K562 (cell line): Measurements from ENCODE around the gene CSRNP3. TPM values are rescaled to one million over a fixed set of nuclear protein-coding genes. Genes with fewer than 3 reads are reported as not detected.

Source experiments
- ATAC-seq: fragments of 200-7000 bp; cut with Tn5 transposase; 3 replicates; pipeline ENCODE4 v1.9.1; 2020; ENCODE audit warnings: moderate library complexity
- BruUV-seq: library from RNA; stranded (reverse); fragments of 400-500 nt; replicated peaks from 2 replicates; lab custom pipeline; 2021; lab: Mats Ljungman, UMichigan
- CTCF ChIA-PET: fragments of 300-600 bp; formaldehyde crosslinking; extraction: SDS; loops from one replicate; lab custom pipeline; 2021; ENCODE audit warnings: low intra/inter-chr PET ratio; lab: Yijun Ruan, JAX
- POLR2A ChIA-PET: fragments of 300-600, 350-650 bp; sonication (Branson Sonifier 250); formaldehyde crosslinking; extraction: SDS; loops from one replicate; lab custom pipeline; 2021; ENCODE audit warnings: antibody characterized with exemption, inconsistent platforms; lab: Yijun Ruan, JAX
- DNase-seq, 4 experiments: peaks; one replicate each; pipeline versions ENCODE4 v3.0.0 to v3.0.0-alpha.2; 2011 to 2018; ENCODE audit warnings: low spot score in 3 of 4, mixed read lengths in 3 of 4; ENCODE audit errors: extremely low read depth in 1 of 4
- FAIRE-seq: peaks from 2 replicates; lab custom pipeline; 2011; peaks lifted over from hg19 to GRCh38; lab: Jason Lieb, UNC
- H2AFZ ChIP-seq: 2 replicates; pipeline ENCODE4 v1.6.0; 2011; ENCODE audit warnings: low read depth, low read length, control low read depth, inconsistent platforms
- H3K27ac ChIP-seq: fragments of 200-600 bp; 3 replicates; pipeline ENCODE4 v1.8.0; 2011; ENCODE audit warnings: low read depth, mild to moderate bottlenecking, control low read depth, inconsistent platforms, low read length, moderate library complexity, mixed read lengths; ENCODE audit errors: extremely low read depth
- H3K27me3 ChIP-seq, 2 experiments: fragments of 300-600 bp in 1 of 2; 2 replicates in 1 of 2; 3 replicates in 1 of 2; pipeline versions ENCODE4 v1.6.0 to v1.8.0; 2011; ENCODE audit warnings: inconsistent platforms in 2 of 2, low read length in 2 of 2, mild to moderate bottlenecking in 1 of 2, mixed read lengths in 1 of 2, moderate library complexity in 1 of 2; ENCODE audit not compliant: control insufficient read depth in 2 of 2, insufficient read depth in 2 of 2
- H3K36me3 ChIP-seq: fragments of 300-600 bp; 3 replicates; pipeline ENCODE4 v1.8.0; 2011; ENCODE audit warnings: mild to moderate bottlenecking, low read length, inconsistent platforms; ENCODE audit not compliant: control insufficient read depth, insufficient read depth
- H3K4me1 ChIP-seq, 2 experiments: fragments of 200-600 bp in 1 of 2; replicated peaks in 1 of 2; 2 replicates in 1 of 2; 3 replicates in 1 of 2; pipeline versions ENCODE4 v1.5.1 to v1.8.0; 2011; ENCODE audit warnings: inconsistent platforms in 2 of 2, low read length in 2 of 2, mild to moderate bottlenecking in 1 of 2, mixed read lengths in 1 of 2, moderate library complexity in 1 of 2; ENCODE audit not compliant: control insufficient read depth in 2 of 2, insufficient read depth in 2 of 2
- H3K4me2 ChIP-seq: 2 replicates; pipeline ENCODE4 v1.6.1; 2011; ENCODE audit warnings: low read length, control low read depth, inconsistent platforms, mixed read lengths; ENCODE audit not compliant: insufficient read depth
- H3K4me3 ChIP-seq: fragments of 200-600 bp; sonication (generic), shearing (Covaris generic); 2 replicates; pipeline ENCODE4 v1.5.1; 2016; ENCODE audit warnings: control low read depth, inconsistent platforms
- H3K79me2 ChIP-seq: fragments of 200-600 bp; 3 replicates; pipeline ENCODE4 v1.8.0; 2011; ENCODE audit warnings: low read length, inconsistent platforms; ENCODE audit not compliant: control insufficient read depth, insufficient read depth
- H3K9ac ChIP-seq, 2 experiments: 2 replicates each; pipeline versions ENCODE4 v1.6.0 to v1.6.1; 2011; ENCODE audit warnings: low read depth in 2 of 2, low read length in 2 of 2, control low read depth in 1 of 2, inconsistent platforms in 1 of 2, mild to moderate bottlenecking in 1 of 2, mixed read lengths in 1 of 2; ENCODE audit not compliant: insufficient read depth in 1 of 2
- H3K9me1 ChIP-seq: one replicate; pipeline ENCODE4 v1.6.0; 2011; ENCODE audit warnings: inconsistent platforms, mild to moderate bottlenecking, low read length, moderate library complexity; ENCODE audit not compliant: control insufficient read depth, insufficient read depth
- H3K9me3 ChIP-seq: replicated peaks from 2 replicates; pipeline ENCODE4 v1.5.1; 2011; ENCODE audit warnings: low read depth, low read length, inconsistent platforms; ENCODE audit not compliant: control insufficient read depth, insufficient read depth
- H4K20me1 ChIP-seq: replicated peaks from 2 replicates; pipeline ENCODE4 v1.6.1; 2011; ENCODE audit warnings: low read length, inconsistent platforms, mixed read lengths; ENCODE audit not compliant: control insufficient read depth, insufficient read depth
- ASH1L ChIP-seq: fragments of 450-650 bp; IDR thresholded peaks from 2 replicates; pipeline ENCODE4 v1.6.1; 2018; ENCODE audit warnings: borderline replicate concordance, mild to moderate bottlenecking, low read depth; ENCODE audit not compliant: partially characterized antibody
- CREBBP ChIP-seq: IDR thresholded peaks from one replicate; pipeline ENCODE4 v1.6.1; 2012; ENCODE audit warnings: low read depth, mild to moderate bottlenecking, control low read depth, inconsistent platforms, low read length
- FOXA3 ChIP-seq, 2 experiments: fragments of 450-650 bp in 1 of 2; sonication (generic) in 1 of 2; formaldehyde crosslinking; IDR thresholded peaks in 1 of 2; conservative IDR thresholded peaks in 1 of 2; 2 replicates each; pipeline versions ENCODE4 v1.4.0 to v1.8.0; 2020 to 2022; ENCODE audit warnings: mild to moderate bottlenecking in 2 of 2, missing genetic modification reagents in 1 of 2
- HNRNPH1 ChIP-seq: fragments of 200-400 bp; formaldehyde crosslinking; optimal IDR thresholded peaks from 2 replicates; pipeline ENCODE3; 2017; ENCODE audit warnings: low read depth, mild to moderate bottlenecking, low read length, moderate library complexity
- KAT8 ChIP-seq: fragments of 450-650 bp; IDR thresholded peaks from 2 replicates; pipeline ENCODE4 v1.6.1; 2016; ENCODE audit warnings: low read depth, mild to moderate bottlenecking
- MEF2A ChIP-seq: IDR thresholded peaks from 2 replicates; pipeline ENCODE4 v1.6.1; 2011; ENCODE audit warnings: low read depth, mild to moderate bottlenecking, low read length, moderate library complexity; ENCODE audit not compliant: control insufficient read depth
- POLR2A ChIP-seq: fragments of 450-650 bp; conservative IDR thresholded peaks from 2 replicates; pipeline ENCODE4 v1.6.1; 2016
- SNIP1 ChIP-seq: fragments of 450-650 bp; IDR thresholded peaks from 2 replicates; pipeline ENCODE4 v1.7.1; 2017; ENCODE audit warnings: low read depth, mild to moderate bottlenecking
- ZNF431 ChIP-seq: sonication (generic); formaldehyde crosslinking; IDR thresholded peaks from 2 replicates; pipeline ENCODE4 v1.8.0; 2022; ENCODE audit warnings: mild to moderate bottlenecking, missing genetic modification reagents
- ZSCAN29 ChIP-seq: fragments of 450-650 bp; IDR thresholded peaks from 2 replicates; pipeline ENCODE4 v1.6.1; 2017
- WGBS: fragments of 100-300 bp; shearing (Covaris generic); methylation state at CpG from one replicate; pipeline ENCODE4 v1.1.6; 2016; ENCODE audit warnings: low coverage, mixed read lengths; ENCODE audit not compliant: insufficient coverage; ENCODE audit errors: missing lambda C conversion rate; 5-methylcytosine and 5-hydroxymethylcytosine counted together
- in situ Hi-C: fragments of 300-500 bp; cut with MboI; formaldehyde crosslinking; loops from 4 replicates; pipeline ENCODE4 v1.15.0; 2018; ENCODE audit warnings: inconsistent platforms, mixed read lengths
- intact Hi-C: fragments of 100-400 bp; cut with micrococcal nuclease; formaldehyde crosslinking; loops from 2 replicates; pipeline ENCODE4 v1.14.2; 2022
- polyA plus RNA-seq, 8 experiments: library from polyadenylated mRNA; depleted of rRNA in 4 of 8; stranded (reverse) in 5 of 8; unstranded in 3 of 8; fragments of >200 nt; fragmentation: Nextera tagmentation in 2 of 8; fragmentation: Illumina TruSeq in 1 of 8; extraction: Ambion mirVana in 2 of 8; extraction: Trizol in 1 of 8; gene quantifications; 2 replicates each; pipeline versions ENCODE4 v1.2.1 to v1.2.3, GENCODE V29; 2011 to 2014; ENCODE audit warnings: inconsistent platforms in 1 of 8, missing spikeins in 1 of 8
- total RNA-seq, 7 experiments: library from RNA; depleted of rRNA in 6 of 7; stranded (reverse); fragments of >200 nt in 6 of 7; fragmentation: Illumina TruSeq in 2 of 7; extraction: Trizol in 2 of 7; gene quantifications; 2 replicates each; pipeline versions ENCODE4 v1.2.1 to v1.2.3, GENCODE V29; 2011 to 2021; ENCODE audit warnings: low replicate concordance in 1 of 7
- TF ChIP-seq, protein P1 (sequence below): fragments of 450-650 bp; IDR thresholded peaks from 2 replicates; pipeline ENCODE4 v1.6.1; 2017; ENCODE audit warnings: antibody characterized with exemption, mild to moderate bottlenecking
- TF ChIP-seq, protein P2 (sequence below): fragments of 200-800 bp; sonication (Bioruptor generic); IDR thresholded peaks from 2 replicates; pipeline ENCODE4 v1.6.1; 2017; ENCODE audit warnings: missing genetic modification characterization, missing compliant biosample characterization
- TF ChIP-seq, protein P3 (sequence below): sonication (generic); formaldehyde crosslinking; IDR thresholded peaks from 2 replicates; pipeline ENCODE4 v1.8.1; 2023; ENCODE audit warnings: mild to moderate bottlenecking, missing genetic modification reagents, moderate library complexity
- TF ChIP-seq, protein P4 (sequence below): fragments of 150-350 bp; conservative IDR thresholded peaks from 2 replicates; pipeline ENCODE4 v1.6.1; 2014; ENCODE audit warnings: low read length

CSRNP3 gene
- total and polyA plus RNA-seq, 9 of the 15 experiments (the other 6 are each of a cell fraction or from before 2014, with no cell fraction given) = not detected

DNA sequence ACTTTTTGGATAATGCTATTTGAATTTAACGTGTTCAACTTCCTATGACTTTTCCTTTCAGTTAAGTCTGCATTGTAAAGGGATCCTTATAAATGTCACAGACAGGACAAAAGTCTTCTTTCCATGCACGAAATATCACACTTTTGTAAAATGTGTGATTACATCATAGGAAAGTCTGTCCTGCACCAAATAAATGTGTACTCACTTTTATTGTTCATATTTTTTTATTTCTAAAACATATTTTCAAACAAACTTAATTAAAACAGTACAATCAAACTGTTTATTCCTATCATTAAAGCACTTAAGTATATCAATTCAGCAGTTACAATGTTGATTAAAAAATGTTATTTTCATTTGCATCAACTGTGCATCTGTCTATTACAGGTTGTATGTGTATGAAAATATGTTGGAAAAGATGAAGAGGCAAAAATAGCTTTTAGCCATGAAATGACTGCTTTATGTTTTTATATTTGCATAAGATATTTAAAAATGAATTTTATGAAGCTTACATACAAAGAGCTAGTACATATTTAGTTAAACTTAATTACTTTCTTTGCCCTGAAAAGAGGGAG lies 105.6 kb downstream of the CSRNP3 start:
- in situ Hi-C loops (no loop called here), intact Hi-C loops (no loop called here)
- Histone ChIP-seq H3K4me1 (no peaks in the 10 kb centered on the region), H4K20me1 (no peaks in the 10 kb centered on the region), H3K9me1 (no peaks in the 10 kb centered on the region), H3K4me2 (no peak overlapping the region), H3K27ac (no peak overlapping the region), H3K9ac (no peak overlapping the region), H3K79me2 (no peaks in the 10 kb centered on the region), H3K9me3 (no peaks in the 10 kb centered on the region; the same call in 1 of the 2 replicates), H3K36me3 (no peaks in the 10 kb centered on the region), H3K4me3 (no peak overlapping the region), H3K27me3 (no peaks in the 10 kb centered on the region), H2AFZ (no peak overlapping the region)
- ATAC-seq (no peak), FAIRE-seq (no peak), DNase-seq (no peak)
- CTCF ChIA-PET = no interaction called here
- WGBS = 0% methylated on average over 2 of the region's 2 CpGs
- POLR2A ChIA-PET = no interaction called here
- BruUV-seq = no TSS peak
- TF ChIP-seq, protein P1, sequence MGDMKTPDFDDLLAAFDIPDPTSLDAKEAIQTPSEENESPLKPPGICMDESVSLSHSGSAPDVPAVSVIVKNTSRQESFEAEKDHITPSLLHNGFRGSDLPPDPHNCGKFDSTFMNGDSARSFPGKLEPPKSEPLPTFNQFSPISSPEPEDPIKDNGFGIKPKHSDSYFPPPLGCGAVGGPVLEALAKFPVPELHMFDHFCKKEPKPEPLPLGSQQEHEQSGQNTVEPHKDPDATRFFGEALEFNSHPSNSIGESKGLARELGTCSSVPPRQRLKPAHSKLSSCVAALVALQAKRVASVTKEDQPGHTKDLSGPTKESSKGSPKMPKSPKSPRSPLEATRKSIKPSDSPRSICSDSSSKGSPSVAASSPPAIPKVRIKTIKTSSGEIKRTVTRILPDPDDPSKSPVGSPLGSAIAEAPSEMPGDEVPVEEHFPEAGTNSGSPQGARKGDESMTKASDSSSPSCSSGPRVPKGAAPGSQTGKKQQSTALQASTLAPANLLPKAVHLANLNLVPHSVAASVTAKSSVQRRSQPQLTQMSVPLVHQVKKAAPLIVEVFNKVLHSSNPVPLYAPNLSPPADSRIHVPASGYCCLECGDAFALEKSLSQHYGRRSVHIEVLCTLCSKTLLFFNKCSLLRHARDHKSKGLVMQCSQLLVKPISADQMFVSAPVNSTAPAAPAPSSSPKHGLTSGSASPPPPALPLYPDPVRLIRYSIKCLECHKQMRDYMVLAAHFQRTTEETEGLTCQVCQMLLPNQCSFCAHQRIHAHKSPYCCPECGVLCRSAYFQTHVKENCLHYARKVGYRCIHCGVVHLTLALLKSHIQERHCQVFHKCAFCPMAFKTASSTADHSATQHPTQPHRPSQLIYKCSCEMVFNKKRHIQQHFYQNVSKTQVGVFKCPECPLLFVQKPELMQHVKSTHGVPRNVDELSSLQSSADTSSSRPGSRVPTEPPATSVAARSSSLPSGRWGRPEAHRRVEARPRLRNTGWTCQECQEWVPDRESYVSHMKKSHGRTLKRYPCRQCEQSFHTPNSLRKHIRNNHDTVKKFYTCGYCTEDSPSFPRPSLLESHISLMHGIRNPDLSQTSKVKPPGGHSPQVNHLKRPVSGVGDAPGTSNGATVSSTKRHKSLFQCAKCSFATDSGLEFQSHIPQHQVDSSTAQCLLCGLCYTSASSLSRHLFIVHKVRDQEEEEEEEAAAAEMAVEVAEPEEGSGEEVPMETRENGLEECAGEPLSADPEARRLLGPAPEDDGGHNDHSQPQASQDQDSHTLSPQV = no peak
- TF ChIP-seq KAT8 (no peak), ZSCAN29 (no peak), FOXA3 (CRISPR knock-in tag; conservative IDR thresholded peaks at IDR 0.05 in 1 of 2, IDR thresholded peaks at IDR 0.05 in 1 of 2) (no peak), SNIP1 (no peak), CREBBP (no peak), HNRNPH1 (no peak), POLR2A (no peak), ASH1L (no peak), ZNF431 (no peak), MEF2A (no peak)
- TF ChIP-seq, protein P2, sequence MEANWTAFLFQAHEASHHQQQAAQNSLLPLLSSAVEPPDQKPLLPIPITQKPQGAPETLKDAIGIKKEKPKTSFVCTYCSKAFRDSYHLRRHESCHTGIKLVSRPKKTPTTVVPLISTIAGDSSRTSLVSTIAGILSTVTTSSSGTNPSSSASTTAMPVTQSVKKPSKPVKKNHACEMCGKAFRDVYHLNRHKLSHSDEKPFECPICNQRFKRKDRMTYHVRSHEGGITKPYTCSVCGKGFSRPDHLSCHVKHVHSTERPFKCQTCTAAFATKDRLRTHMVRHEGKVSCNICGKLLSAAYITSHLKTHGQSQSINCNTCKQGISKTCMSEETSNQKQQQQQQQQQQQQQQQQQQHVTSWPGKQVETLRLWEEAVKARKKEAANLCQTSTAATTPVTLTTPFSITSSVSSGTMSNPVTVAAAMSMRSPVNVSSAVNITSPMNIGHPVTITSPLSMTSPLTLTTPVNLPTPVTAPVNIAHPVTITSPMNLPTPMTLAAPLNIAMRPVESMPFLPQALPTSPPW = no peak
- TF ChIP-seq, protein P3, sequence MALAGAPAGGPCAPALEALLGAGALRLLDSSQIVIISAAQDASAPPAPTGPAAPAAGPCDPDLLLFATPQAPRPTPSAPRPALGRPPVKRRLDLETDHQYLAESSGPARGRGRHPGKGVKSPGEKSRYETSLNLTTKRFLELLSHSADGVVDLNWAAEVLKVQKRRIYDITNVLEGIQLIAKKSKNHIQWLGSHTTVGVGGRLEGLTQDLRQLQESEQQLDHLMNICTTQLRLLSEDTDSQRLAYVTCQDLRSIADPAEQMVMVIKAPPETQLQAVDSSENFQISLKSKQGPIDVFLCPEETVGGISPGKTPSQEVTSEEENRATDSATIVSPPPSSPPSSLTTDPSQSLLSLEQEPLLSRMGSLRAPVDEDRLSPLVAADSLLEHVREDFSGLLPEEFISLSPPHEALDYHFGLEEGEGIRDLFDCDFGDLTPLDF (CRISPR knock-in tag) = no peak
- TF ChIP-seq, protein P4, sequence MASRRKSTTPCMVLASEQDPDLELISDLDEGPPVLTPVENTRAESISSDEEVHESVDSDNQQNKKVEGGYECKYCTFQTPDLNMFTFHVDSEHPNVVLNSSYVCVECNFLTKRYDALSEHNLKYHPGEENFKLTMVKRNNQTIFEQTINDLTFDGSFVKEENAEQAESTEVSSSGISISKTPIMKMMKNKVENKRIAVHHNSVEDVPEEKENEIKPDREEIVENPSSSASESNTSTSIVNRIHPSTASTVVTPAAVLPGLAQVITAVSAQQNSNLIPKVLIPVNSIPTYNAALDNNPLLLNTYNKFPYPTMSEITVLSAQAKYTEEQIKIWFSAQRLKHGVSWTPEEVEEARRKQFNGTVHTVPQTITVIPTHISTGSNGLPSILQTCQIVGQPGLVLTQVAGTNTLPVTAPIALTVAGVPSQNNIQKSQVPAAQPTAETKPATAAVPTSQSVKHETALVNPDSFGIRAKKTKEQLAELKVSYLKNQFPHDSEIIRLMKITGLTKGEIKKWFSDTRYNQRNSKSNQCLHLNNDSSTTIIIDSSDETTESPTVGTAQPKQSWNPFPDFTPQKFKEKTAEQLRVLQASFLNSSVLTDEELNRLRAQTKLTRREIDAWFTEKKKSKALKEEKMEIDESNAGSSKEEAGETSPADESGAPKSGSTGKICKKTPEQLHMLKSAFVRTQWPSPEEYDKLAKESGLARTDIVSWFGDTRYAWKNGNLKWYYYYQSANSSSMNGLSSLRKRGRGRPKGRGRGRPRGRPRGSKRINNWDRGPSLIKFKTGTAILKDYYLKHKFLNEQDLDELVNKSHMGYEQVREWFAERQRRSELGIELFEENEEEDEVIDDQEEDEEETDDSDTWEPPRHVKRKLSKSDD = no peak
